ENCODE results near the gene CELA3A. TPM values are rescaled to one million over a fixed set of nuclear protein-coding genes. Genes with fewer than 3 reads are reported as not detected.

The CELA3A gene
- total and polyA plus RNA-seq, 10 of the 15 experiments (the other 5 are each of a cell fraction or from before 2014, with no cell fraction given), result 7.6 TPM; not detected in 9

DNA sequence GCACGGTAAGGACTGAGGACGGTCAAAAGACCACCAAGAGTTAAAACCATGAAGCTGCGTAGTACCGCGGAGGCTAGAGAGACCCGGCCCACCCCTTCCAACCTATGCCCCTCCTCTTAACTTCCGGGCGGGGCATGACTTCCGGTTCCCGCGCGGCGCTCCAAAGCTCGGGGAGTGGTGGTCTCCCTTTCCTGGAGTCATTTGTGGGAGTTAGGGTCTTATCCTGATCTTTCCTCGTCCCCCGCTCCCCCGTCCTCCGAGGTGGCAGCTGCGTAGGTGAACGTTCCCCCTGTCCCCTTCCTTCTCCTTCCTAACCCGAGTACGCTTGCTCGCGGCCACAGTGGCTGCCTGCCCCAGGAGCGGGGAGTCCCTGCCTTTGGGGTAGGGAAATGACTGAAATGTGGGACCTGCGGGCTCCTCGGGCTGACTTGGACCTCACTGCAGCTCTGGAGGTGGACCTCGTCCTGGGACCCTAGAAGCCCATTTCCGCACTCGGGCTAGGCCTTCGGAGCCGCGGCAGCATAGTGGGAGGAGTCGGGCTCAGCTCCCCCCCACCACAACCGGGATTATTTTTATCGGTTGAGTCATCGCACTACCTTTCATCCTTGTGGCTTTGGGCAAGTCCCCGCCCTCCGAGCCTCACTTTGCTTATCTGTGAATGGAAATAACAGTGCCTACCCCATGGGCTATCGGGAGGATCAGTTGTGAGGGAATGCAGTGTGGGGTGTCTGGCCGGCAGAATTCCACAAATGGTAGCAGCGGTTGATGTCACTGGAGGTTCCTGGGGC is 24.1 kb downstream of the CELA3A start (continued):
- TF ChIP-seq, protein P1, sequence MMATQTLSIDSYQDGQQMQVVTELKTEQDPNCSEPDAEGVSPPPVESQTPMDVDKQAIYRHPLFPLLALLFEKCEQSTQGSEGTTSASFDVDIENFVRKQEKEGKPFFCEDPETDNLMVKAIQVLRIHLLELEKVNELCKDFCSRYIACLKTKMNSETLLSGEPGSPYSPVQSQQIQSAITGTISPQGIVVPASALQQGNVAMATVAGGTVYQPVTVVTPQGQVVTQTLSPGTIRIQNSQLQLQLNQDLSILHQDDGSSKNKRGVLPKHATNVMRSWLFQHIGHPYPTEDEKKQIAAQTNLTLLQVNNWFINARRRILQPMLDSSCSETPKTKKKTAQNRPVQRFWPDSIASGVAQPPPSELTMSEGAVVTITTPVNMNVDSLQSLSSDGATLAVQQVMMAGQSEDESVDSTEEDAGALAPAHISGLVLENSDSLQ (IDR thresholded peaks at IDR 0.05), result no peak
- TF ChIP-seq CHD1 (IDR thresholded peaks at IDR 0.05; ENCODE audit: low read depth, low read length), result no peak
- TF ChIP-seq, protein P2, sequence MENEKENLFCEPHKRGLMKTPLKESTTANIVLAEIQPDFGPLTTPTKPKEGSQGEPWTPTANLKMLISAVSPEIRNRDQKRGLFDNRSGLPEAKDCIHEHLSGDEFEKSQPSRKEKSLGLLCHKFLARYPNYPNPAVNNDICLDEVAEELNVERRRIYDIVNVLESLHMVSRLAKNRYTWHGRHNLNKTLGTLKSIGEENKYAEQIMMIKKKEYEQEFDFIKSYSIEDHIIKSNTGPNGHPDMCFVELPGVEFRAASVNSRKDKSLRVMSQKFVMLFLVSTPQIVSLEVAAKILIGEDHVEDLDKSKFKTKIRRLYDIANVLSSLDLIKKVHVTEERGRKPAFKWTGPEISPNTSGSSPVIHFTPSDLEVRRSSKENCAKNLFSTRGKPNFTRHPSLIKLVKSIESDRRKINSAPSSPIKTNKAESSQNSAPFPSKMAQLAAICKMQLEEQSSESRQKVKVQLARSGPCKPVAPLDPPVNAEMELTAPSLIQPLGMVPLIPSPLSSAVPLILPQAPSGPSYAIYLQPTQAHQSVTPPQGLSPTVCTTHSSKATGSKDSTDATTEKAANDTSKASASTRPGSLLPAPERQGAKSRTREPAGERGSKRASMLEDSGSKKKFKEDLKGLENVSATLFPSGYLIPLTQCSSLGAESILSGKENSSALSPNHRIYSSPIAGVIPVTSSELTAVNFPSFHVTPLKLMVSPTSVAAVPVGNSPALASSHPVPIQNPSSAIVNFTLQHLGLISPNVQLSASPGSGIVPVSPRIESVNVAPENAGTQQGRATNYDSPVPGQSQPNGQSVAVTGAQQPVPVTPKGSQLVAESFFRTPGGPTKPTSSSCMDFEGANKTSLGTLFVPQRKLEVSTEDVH (IDR thresholded peaks at IDR 0.05; ENCODE audit: low read depth, partially characterized antibody), result no peak
- 0 out of 2 replicates have a peak, but pooled peaks have one; percentile 10 for TF ChIP-seq NRF1 (conservative IDR thresholded peaks at IDR 0.05; ENCODE audit: low read depth, low read length)
- TF ChIP-seq, protein P3, sequence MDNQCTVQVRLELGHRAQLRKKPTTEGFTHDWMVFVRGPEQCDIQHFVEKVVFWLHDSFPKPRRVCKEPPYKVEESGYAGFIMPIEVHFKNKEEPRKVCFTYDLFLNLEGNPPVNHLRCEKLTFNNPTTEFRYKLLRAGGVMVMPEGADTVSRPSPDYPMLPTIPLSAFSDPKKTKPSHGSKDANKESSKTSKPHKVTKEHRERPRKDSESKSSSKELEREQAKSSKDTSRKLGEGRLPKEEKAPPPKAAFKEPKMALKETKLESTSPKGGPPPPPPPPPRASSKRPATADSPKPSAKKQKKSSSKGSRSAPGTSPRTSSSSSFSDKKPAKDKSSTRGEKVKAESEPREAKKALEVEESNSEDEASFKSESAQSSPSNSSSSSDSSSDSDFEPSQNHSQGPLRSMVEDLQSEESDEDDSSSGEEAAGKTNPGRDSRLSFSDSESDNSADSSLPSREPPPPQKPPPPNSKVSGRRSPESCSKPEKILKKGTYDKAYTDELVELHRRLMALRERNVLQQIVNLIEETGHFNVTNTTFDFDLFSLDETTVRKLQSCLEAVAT (IDR thresholded peaks at IDR 0.05), result peak; percentile 73; the same call in 1 of the 2 replicates
- 0 out of 3 replicates have a peak, but pooled peaks of 1 of the 2 experiments have one; percentile 9 for TF ChIP-seq EGR1 (IDR thresholded peaks at IDR 0.05; ENCODE audit: borderline replicate concordance in 1 of 2, low read depth in 2 of 2, low read length in 2 of 2)
- peak; percentile 43; the same call in 1 of the 2 replicates for TF ChIP-seq JUND (IDR thresholded peaks at IDR 0.05; ENCODE audit: low read depth, low read length)
- peak; percentile 92 to 95 for TF ChIP-seq IKZF2 (IDR thresholded peaks at IDR 0.05)
- TF ChIP-seq KLF5 (IDR thresholded peaks at IDR 0.05; ENCODE audit: partially characterized antibody), result no peak
- no peak for TF ChIP-seq HDAC6 (IDR thresholded peaks at IDR 0.05; ENCODE audit: unreplicated experiment)
- TF ChIP-seq NR2C2 (IDR thresholded peaks at IDR 0.05; ENCODE audit: borderline replicate concordance, control insufficient read depth, insufficient read length, low read depth), result no peak
- 0 out of 2 replicates have a peak, but pooled peaks have one; percentile 16 for TF ChIP-seq CBX5 (IDR thresholded peaks at IDR 0.05; ENCODE audit: low read depth)
- TF ChIP-seq SREBF1 (IDR thresholded peaks at IDR 0.05; ENCODE audit: low read length), result no peak
- TF ChIP-seq, protein P4, sequence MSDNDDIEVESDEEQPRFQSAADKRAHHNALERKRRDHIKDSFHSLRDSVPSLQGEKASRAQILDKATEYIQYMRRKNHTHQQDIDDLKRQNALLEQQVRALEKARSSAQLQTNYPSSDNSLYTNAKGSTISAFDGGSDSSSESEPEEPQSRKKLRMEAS (IDR thresholded peaks at IDR 0.05; ENCODE audit: low read depth, low read length), result peak; percentile 51; the same call in 1 of the 2 replicates
- peak; percentile 94 for TF ChIP-seq POLR2AphosphoS5 (IDR thresholded peaks at IDR 0.05; ENCODE audit: low read length)
- TF ChIP-seq ZZZ3 (IDR thresholded peaks at IDR 0.05; ENCODE audit: control insufficient read depth, insufficient read length, low read depth), result no peak
- peak; percentile 85 for TF ChIP-seq DPF2 (IDR thresholded peaks at IDR 0.05)
- TF ChIP-seq PAX8 (IDR thresholded peaks at IDR 0.05), result no peak
- TF ChIP-seq ETV6 (conservative IDR thresholded peaks at IDR 0.05 in 1 of 2, IDR thresholded peaks at IDR 0.05 in 1 of 2; ENCODE audit: borderline replicate concordance in 1 of 2, low read depth in 1 of 2), result peak in 1 of 2 experiments; percentile 37; a peak in 2 of 4 replicates
- 0 out of 2 replicates have a peak, but pooled peaks have one; percentile 49 for TF ChIP-seq ASH2L (IDR thresholded peaks at IDR 0.05; ENCODE audit: borderline replicate concordance, low read depth)
- peak; percentile 76; the same call in 1 of the 2 replicates for TF ChIP-seq CBFB (IDR thresholded peaks at IDR 0.05; ENCODE audit: low read depth)
- TF ChIP-seq BRCA1 (IDR thresholded peaks at IDR 0.05; ENCODE audit: low read depth, low read length), result no peak
- no peak for TF ChIP-seq CHD4 (IDR thresholded peaks at IDR 0.05)
- no peak for TF ChIP-seq RBBP5 (conservative IDR thresholded peaks at IDR 0.05)
- TF ChIP-seq WRNIP1 (IDR thresholded peaks at IDR 0.05; ENCODE audit: borderline replicate concordance, low read depth, low read length), result no peak

Data from GM12878 (cell line).